Measurements from ENCODE around the gene ITK.

ITK gene

DNA sequence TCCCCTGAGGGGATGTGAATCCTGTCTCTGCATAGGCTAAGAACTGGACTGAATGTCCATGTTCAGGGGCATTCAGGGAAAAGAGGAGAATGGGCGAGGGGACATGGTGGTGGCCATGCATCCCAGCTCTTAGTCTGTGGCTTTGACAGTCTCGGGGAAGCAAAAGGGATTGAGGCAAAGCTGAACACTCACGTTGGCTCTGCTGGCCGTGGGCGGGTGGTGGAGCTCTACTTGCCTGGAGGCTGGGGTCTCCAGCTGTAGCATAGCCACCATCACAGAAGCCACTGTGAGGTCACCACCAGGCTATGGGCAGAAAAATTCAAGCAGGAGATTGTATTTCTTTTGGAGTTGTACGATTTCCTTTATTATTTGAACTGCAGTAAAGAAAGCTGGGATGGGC is 18.6 kb upstream of the ITK start:
- DNase-seq (ENCODE audit: low read depth), result no peak
- H3K4me3 ChIP-seq (ENCODE audit: low read depth, low read length), result no peak overlapping the region
- TF ChIP-seq CTCF (IDR thresholded peaks at IDR 0.05; ENCODE audit: control insufficient read depth, extremely low read depth, insufficient read depth), result no peak

DNA sequence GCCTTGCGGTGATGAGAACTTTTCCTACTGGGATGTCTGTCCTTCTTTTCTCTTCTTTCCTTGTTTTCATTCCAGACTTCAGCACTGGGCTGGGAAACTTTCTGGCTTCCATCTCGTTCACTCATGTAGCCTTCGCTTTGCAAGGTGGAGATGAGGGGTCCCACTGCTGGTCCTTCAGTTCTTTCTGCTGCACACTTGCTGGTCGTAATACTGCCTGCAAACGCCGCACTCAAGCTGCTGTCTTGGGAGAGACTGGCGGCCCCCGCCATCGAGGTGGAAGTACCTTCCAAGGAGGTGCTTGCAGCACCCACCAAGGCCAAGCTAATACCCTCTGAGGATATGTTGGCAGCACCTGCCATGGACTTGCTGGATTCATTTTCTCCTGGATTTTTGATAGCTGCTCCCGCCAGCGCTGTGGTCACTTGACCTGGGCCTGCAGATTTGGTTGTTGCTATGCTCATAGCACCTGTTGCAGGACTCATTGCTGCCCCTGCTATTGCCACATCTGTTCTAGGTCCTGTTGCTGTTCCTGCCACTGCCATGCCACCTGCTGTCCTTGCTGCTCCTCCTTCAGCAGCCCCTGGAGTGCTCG is 17.6 kb upstream of the ITK start:
- DNase-seq (ENCODE audit: low read depth), result no peak
- TF ChIP-seq CTCF (IDR thresholded peaks at IDR 0.05; ENCODE audit: control insufficient read depth, extremely low read depth, insufficient read depth), result no peak
- H3K4me3 ChIP-seq (ENCODE audit: low read depth, low read length), result no peak overlapping the region

DNA sequence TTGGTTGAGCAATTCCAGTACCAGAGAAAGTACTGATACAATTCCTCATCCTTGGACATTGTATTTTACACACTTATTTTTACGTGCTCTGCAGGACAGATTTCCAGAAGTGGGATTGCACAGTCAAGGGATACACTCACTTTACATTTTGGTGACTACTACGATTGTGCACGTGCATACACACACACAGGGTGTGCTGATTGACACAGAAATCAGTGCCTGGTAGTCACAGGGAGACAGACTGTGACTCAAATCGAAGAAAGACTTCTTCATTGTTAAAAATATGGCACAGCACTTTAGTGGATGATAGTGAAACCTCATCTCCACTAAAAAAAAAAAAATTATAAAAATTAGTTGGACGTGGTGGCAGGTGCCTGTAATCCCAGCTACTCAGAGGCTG is 16.1 kb upstream of the ITK start:
- no peak for TF ChIP-seq CTCF (IDR thresholded peaks at IDR 0.05; ENCODE audit: control insufficient read depth, extremely low read depth, insufficient read depth)
- DNase-seq (ENCODE audit: low read depth), result no peak
- H3K4me3 ChIP-seq (ENCODE audit: low read depth, low read length), result no peak overlapping the region

DNA sequence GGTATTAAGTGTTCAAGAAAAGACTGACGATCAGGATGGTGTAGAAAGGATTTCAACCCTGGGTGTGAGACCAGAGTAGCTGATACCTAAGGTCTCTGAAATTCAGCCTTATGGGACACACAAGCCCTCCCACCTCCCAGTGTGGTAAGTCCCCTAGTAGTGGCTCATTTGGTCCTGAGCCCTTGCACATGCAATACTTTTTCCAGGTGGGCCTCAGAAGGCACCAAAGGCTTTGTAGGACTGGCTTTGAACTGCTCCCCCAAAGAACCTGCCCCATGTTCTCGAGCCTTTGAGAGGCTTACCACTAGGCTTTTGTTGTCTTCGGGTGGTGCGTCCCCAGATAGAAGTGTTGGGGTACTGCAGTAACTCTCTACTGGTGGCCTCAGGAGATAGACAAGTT is 15.4 kb upstream of the ITK start:
- no peak for DNase-seq (ENCODE audit: low read depth)
- TF ChIP-seq CTCF (IDR thresholded peaks at IDR 0.05; ENCODE audit: control insufficient read depth, extremely low read depth, insufficient read depth), result no peak
- H3K4me3 ChIP-seq (ENCODE audit: low read depth, low read length), result no peak overlapping the region

DNA sequence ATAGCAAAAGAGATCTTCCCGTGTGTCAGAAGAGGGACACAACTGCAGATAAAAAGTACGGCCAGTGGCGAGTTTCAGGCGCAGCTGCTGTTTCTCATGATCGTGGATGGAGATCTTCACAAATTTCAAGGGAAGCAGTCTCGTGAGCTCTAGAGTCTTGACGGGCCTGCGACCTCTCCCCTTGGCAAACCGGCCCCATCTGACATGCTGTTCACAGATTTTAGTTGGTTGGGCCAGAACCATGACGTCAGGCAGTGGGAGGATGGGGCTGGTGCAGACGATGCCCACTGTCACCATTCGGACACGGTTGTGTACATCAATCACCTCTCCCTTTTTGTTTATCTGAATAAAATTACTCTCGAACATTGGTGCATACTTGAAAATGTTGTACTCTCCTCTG is 15.0 kb upstream of the ITK start:
- no peak for DNase-seq (ENCODE audit: low read depth)
- H3K4me3 ChIP-seq (ENCODE audit: low read depth, low read length), result no peak overlapping the region
- no peak for TF ChIP-seq CTCF (IDR thresholded peaks at IDR 0.05; ENCODE audit: control insufficient read depth, extremely low read depth, insufficient read depth)

- no peak for DNase-seq (ENCODE audit: low read depth)
- TF ChIP-seq CTCF (IDR thresholded peaks at IDR 0.05; ENCODE audit: control insufficient read depth, extremely low read depth, insufficient read depth), result no peak
- no peak within 1 kb of the TSS for H3K4me3 ChIP-seq (ENCODE audit: low read depth, low read length)
Measured at GRCh38 chr5:157166214-157167213, 14.1 kb upstream of the ITK start, which contains the start of gene GARIN3. Gene GARIN3 (minus strand): TSS chr5:157166264. CDS start chr5:157166168, 96 bp downstream.
